IMR-90 (cell line): ENCODE measurements around the gene DOK6.

Source experiments
- BHLHE40 ChIP-seq: fragments of 150-350 bp; IDR thresholded peaks from 2 replicates; pipeline ENCODE4 v1.6.1; 2016; ENCODE audit warnings: mild to moderate bottlenecking, low read depth, low read length
- CEBPB ChIP-seq: IDR thresholded peaks from 2 replicates; pipeline ENCODE4 v1.6.1; 2012; ENCODE audit warnings: low read depth, low read length, improper control_type of control experiment
- MAFK ChIP-seq: IDR thresholded peaks from 2 replicates; pipeline ENCODE4 v1.6.1; 2012; ENCODE audit warnings: low read depth, low read length, improper control_type of control experiment
- MAZ ChIP-seq: IDR thresholded peaks from 2 replicates; pipeline ENCODE4 v1.6.1; 2012; ENCODE audit warnings: low read depth, mild to moderate bottlenecking, low read length, improper control_type of control experiment, moderate library complexity, borderline replicate concordance
- MXI1 ChIP-seq: IDR thresholded peaks from 2 replicates; pipeline ENCODE4 v1.6.1; 2012; ENCODE audit warnings: low read depth, mild to moderate bottlenecking, low read length, moderate library complexity, borderline replicate concordance
- POLR2A ChIP-seq: IDR thresholded peaks from 2 replicates; pipeline ENCODE4 v1.6.1; 2012; ENCODE audit warnings: mild to moderate bottlenecking, low read depth, low read length
- RAD21 ChIP-seq: IDR thresholded peaks from 2 replicates; pipeline ENCODE4 v1.6.1; 2012; ENCODE audit warnings: low read length, improper control_type of control experiment
- RCOR1 ChIP-seq: IDR thresholded peaks from 2 replicates; pipeline ENCODE4 v1.6.1; 2012; ENCODE audit warnings: mild to moderate bottlenecking, low read length, improper control_type of control experiment; ENCODE audit not compliant: insufficient replicate concordance
- SMC3 ChIP-seq: fragments of 150-350 bp; IDR thresholded peaks from 2 replicates; pipeline ENCODE4 v1.6.1; 2016; ENCODE audit warnings: low read depth, mild to moderate bottlenecking, antibody characterized with exemption, low read length, moderate library complexity
- TF ChIP-seq, protein P1 (sequence below): fragments of 150-350 bp; IDR thresholded peaks from 2 replicates; pipeline ENCODE4 v1.6.1; 2016; ENCODE audit warnings: low read depth, mild to moderate bottlenecking, low read length, moderate library complexity, borderline replicate concordance
- TF ChIP-seq, protein P2 (sequence below): conservative IDR thresholded peaks from 2 replicates; pipeline ENCODE4 v1.5.1; 2012; ENCODE audit warnings: mild to moderate bottlenecking, low read depth, low read length, improper control_type of control experiment
- TF ChIP-seq, protein P3 (sequence below): fragments of 150-350 bp; IDR thresholded peaks from 2 replicates; pipeline ENCODE4 v1.6.1; 2017; ENCODE audit warnings: mild to moderate bottlenecking, antibody characterized with exemption, low read length, low read depth

DNA sequence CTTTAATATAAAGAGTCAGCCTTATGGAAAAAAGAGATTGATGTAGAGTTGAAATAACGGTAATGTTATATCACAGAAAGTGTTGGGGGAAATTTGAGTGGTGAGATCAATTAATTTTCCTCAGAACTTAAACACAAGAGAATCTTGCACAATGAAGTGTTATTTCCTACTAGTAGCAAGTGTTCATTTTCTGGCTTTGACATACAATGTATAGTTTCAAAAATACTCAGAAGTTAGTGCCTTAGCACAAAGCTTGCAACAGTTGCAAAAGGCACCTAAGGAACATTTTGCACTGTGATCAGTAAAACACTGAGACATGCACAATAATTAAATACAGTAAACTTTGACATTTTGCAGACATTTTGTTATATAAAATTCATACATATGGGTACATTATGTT lies 385.7 kb downstream of the DOK6 start:
- TF ChIP-seq, protein P1, sequence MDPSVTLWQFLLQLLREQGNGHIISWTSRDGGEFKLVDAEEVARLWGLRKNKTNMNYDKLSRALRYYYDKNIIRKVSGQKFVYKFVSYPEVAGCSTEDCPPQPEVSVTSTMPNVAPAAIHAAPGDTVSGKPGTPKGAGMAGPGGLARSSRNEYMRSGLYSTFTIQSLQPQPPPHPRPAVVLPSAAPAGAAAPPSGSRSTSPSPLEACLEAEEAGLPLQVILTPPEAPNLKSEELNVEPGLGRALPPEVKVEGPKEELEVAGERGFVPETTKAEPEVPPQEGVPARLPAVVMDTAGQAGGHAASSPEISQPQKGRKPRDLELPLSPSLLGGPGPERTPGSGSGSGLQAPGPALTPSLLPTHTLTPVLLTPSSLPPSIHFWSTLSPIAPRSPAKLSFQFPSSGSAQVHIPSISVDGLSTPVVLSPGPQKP, result no peak
- TF ChIP-seq, protein P2, sequence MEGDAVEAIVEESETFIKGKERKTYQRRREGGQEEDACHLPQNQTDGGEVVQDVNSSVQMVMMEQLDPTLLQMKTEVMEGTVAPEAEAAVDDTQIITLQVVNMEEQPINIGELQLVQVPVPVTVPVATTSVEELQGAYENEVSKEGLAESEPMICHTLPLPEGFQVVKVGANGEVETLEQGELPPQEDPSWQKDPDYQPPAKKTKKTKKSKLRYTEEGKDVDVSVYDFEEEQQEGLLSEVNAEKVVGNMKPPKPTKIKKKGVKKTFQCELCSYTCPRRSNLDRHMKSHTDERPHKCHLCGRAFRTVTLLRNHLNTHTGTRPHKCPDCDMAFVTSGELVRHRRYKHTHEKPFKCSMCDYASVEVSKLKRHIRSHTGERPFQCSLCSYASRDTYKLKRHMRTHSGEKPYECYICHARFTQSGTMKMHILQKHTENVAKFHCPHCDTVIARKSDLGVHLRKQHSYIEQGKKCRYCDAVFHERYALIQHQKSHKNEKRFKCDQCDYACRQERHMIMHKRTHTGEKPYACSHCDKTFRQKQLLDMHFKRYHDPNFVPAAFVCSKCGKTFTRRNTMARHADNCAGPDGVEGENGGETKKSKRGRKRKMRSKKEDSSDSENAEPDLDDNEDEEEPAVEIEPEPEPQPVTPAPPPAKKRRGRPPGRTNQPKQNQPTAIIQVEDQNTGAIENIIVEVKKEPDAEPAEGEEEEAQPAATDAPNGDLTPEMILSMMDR, result no peak
- TF ChIP-seq MAZ (no peak), RAD21 (no peak), POLR2A (no peak), RCOR1 (no peak), MXI1 (no peak), MAFK (no peak), BHLHE40 (no peak), SMC3 (no peak), CEBPB (no peak)
- TF ChIP-seq, protein P3, sequence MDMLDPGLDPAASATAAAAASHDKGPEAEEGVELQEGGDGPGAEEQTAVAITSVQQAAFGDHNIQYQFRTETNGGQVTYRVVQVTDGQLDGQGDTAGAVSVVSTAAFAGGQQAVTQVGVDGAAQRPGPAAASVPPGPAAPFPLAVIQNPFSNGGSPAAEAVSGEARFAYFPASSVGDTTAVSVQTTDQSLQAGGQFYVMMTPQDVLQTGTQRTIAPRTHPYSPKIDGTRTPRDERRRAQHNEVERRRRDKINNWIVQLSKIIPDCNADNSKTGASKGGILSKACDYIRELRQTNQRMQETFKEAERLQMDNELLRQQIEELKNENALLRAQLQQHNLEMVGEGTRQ, result no peak
